B cell (primary cell): ENCODE data around the gene PNRC2. TPM values are rescaled to one million over a fixed set of nuclear protein-coding genes. Genes with fewer than 3 reads are reported as not detected.
A peak's percentile ranks its signal among the peaks of the same experiment; 100 is the strongest.

Source experiments
- ATAC-seq: fragments of 200-7000 bp; cut with Tn5 transposase; one replicate; pipeline ENCODE4 v1.10.0; 2021; ENCODE audit warnings: low read depth, mild to moderate bottlenecking, moderate number of reproducible peaks, moderate library complexity
- CTCF ChIA-PET: fragments of 350-600 bp; sonication (Branson Sonifier 250); formaldehyde crosslinking; loops from one replicate; lab custom pipeline; 2021; ENCODE audit warnings: antibody characterized with exemption, inconsistent platforms; lab: Charles Lee
- POLR2A ChIA-PET: fragments of 350-600 bp; sonication (Branson Sonifier 250); formaldehyde crosslinking; loops from one replicate; lab custom pipeline; 2021; ENCODE audit warnings: antibody characterized with exemption; lab: Charles Lee
- DNase-seq: peaks from one replicate; pipeline ENCODE4 v3.0.0; 2013
- H2AFZ ChIP-seq: 2 replicates; pipeline ENCODE4 v1.6.1; 2012; ENCODE audit warnings: mild to moderate bottlenecking, low read depth, low read length; ENCODE audit not compliant: insufficient read depth, poor library complexity, severe bottlenecking
- H3K27ac ChIP-seq, 2 donors: 1 replicate in 1 of 2; 2 replicates in 1 of 2; pipeline ENCODE4 v1.5.1; 2012 to 2013; ENCODE audit warnings: low read length in 2 of 2, mild to moderate bottlenecking in 2 of 2, moderate library complexity in 1 of 2
- H3K27me3 ChIP-seq, 4 experiments: fragments of 200-600 bp in 1 of 4; sonication (generic) in 1 of 4; replicated peaks in 1 of 4; 1 replicate in 2 of 4; 2 replicates in 2 of 4; pipeline versions ENCODE4 v1.6.1 to v1.7.0; 2013 to 2016; ENCODE audit warnings: low read length in 3 of 4, mild to moderate bottlenecking in 2 of 4, mixed read lengths in 1 of 4, moderate library complexity in 1 of 4; ENCODE audit not compliant: insufficient read depth in 4 of 4, control insufficient read depth in 3 of 4; ENCODE audit errors: control extremely low read depth in 1 of 4
- H3K36me3 ChIP-seq, 2 experiments: replicated peaks in 1 of 2; 1 replicate in 1 of 2; 2 replicates in 1 of 2; pipeline versions ENCODE4 v1.6.1 to v1.7.1; 2013; ENCODE audit warnings: low read length in 1 of 2; ENCODE audit not compliant: insufficient read depth in 2 of 2, control insufficient read depth in 1 of 2; ENCODE audit errors: control extremely low read depth in 1 of 2, extremely low read depth in 1 of 2
- H3K4me1 ChIP-seq, 2 donors: fragments of 200-600 bp in 1 of 2; sonication (generic) in 1 of 2; 1 replicate in 1 of 2; 2 replicates in 1 of 2; pipeline versions ENCODE4 v1.5.1 to v1.6.1; 2013 to 2017; ENCODE audit warnings: low read length in 2 of 2; ENCODE audit not compliant: control insufficient read depth in 2 of 2, insufficient read depth in 2 of 2
- H3K4me2 ChIP-seq: replicated peaks from 2 replicates; pipeline ENCODE3; 2012; ENCODE audit warnings: mild to moderate bottlenecking, low read depth, low read length; ENCODE audit not compliant: poor library complexity, severe bottlenecking
- H3K4me3 ChIP-seq, 5 experiments: fragments of 200-600 bp in 1 of 5; sonication (generic) in 1 of 5; 1 replicate in 3 of 5; 2 replicates in 2 of 5; pipeline versions ENCODE4 v1.5.1 to v1.7.0; 2011 to 2016; ENCODE audit warnings: low read length in 4 of 5, mild to moderate bottlenecking in 4 of 5, low read depth in 2 of 5, control low read depth in 1 of 5, moderate library complexity in 1 of 5; ENCODE audit not compliant: insufficient read depth in 1 of 5; ENCODE audit errors: control extremely low read depth in 1 of 5, extremely low read depth in 1 of 5
- H3K79me2 ChIP-seq: fragments of 200-600 bp; sonication (generic); one replicate; pipeline ENCODE4 v1.6.0; 2016; ENCODE audit warnings: low read length; ENCODE audit not compliant: control insufficient read depth, insufficient read depth
- H3K9ac ChIP-seq: fragments of 200-600 bp; sonication (generic); 2 replicates; pipeline ENCODE4 v1.6.1; 2017; ENCODE audit warnings: mild to moderate bottlenecking, low read length, moderate library complexity
- H3K9me3 ChIP-seq, 3 donors: one replicate each; pipeline versions ENCODE4 v1.6.1 to v1.7.1; 2013; ENCODE audit warnings: low read length in 2 of 3; ENCODE audit not compliant: control insufficient read depth in 2 of 3, insufficient read depth in 1 of 3; ENCODE audit errors: control extremely low read depth in 1 of 3
- H4K20me1 ChIP-seq: 2 replicates; pipeline ENCODE4 v1.6.0; 2012; ENCODE audit warnings: mild to moderate bottlenecking, low read length; ENCODE audit not compliant: insufficient read depth, control insufficient read depth, poor library complexity, severe bottlenecking
- H3K27ac Mint-ChIP-seq: one replicate; pipeline ENCODE4 v1.8.0; 2021; ENCODE audit warnings: mixed read lengths
- H3K27me3 Mint-ChIP-seq: one replicate; pipeline ENCODE4 v1.8.0; 2021; ENCODE audit warnings: mixed read lengths
- H3K4me1 Mint-ChIP-seq: one replicate; pipeline ENCODE4 v1.8.0; 2021; ENCODE audit warnings: mixed read lengths
- H3K4me3 Mint-ChIP-seq: one replicate; pipeline ENCODE4 v1.8.0; 2021; ENCODE audit warnings: mixed read lengths
- H3K9me3 Mint-ChIP-seq: one replicate; pipeline ENCODE4 v1.8.0; 2022; ENCODE audit warnings: mixed read lengths; ENCODE audit not compliant: insufficient read depth
- CTCF ChIP-seq: fragments of 200-600 bp; IDR thresholded peaks from one replicate; pipeline ENCODE4 v1.8.0; 2022; ENCODE audit warnings: antibody characterized with exemption, mild to moderate bottlenecking
- EZH2 ChIP-seq: IDR thresholded peaks from 2 replicates; pipeline ENCODE4 v1.6.1; 2012; ENCODE audit warnings: borderline replicate concordance, low read depth, mild to moderate bottlenecking, moderate library complexity, low read length; ENCODE audit not compliant: insufficient read depth, poor library complexity, severe bottlenecking
- WGBS: methylation state at CpG from one replicate; pipeline ENCODE4 v1.1.5; 2013; ENCODE audit warnings: missing lambda C conversion rate; ENCODE audit not compliant: insufficient coverage; 5-methylcytosine and 5-hydroxymethylcytosine counted together
- intact Hi-C: fragments of 100-400 bp; cut with micrococcal nuclease; formaldehyde crosslinking; loops from one replicate; pipeline ENCODE4 v1.10.0; 2022
- polyA plus RNA-seq: library from polyadenylated mRNA; depleted of rRNA; stranded (reverse); fragments of >200 nt; gene quantifications from 2 replicates; pipeline ENCODE4 v1.2.3, GENCODE V29; 2012
- total RNA-seq, 2 donors: library from RNA; stranded (reverse); fragments of 120-200 nt in 1 of 2; gene quantifications; 1 replicate in 1 of 2; 2 replicates in 1 of 2; pipeline versions ENCODE4 v1.2.3 to v1.2.4, GENCODE V29; 2013 to 2022

The PNRC2 gene
- total and polyA plus RNA-seq, 2 donors (not counting 1 experiment from before 2014, with no cell fraction given), result 89.8 to 174 TPM

- Histone ChIP-seq H3K36me3 (peaks cover 13 to 77% of the 10 kb centered on the region in 2 experiments), H3K9me3 (no peaks in the 10 kb centered on the region), H3K27me3 (no peaks in the 10 kb centered on the region), H3K27ac (peak overlapping the region; percentile 1 to 58), H3K4me3 (no peak overlapping the region), H3K4me2 (no peak overlapping the region), H3K79me2 (peaks cover 20% of the 10 kb centered on the region), H3K4me1 (peaks cover 21 to 25% of the 10 kb centered on the region in 2 donors), H3K9ac (no peak overlapping the region), H4K20me1 (peaks cover 8% of the 10 kb centered on the region), H2AFZ (no peak overlapping the region)
- intact Hi-C loops, result no loop called here
- ATAC-seq (no peak), DNase-seq (no peak)
- no CpG with 5 or more reads among the region's 5 CpGs for WGBS
- H3K4me3 Mint-ChIP-seq, result peak overlapping the region; percentile 0
- POLR2A ChIA-PET, result interaction anchor here (0.6 kb wide), 1 partner anchor 9 kb away, joined by 5 read pairs; no protein-coding TSS in a partner anchor
- H3K4me1 Mint-ChIP-seq, result peaks cover 45% of the 10 kb centered on the region
- peak overlapping the region; percentile 75 for H3K27ac Mint-ChIP-seq
- TF ChIP-seq CTCF, result no peak
- no peak for TF ChIP-seq EZH2
- no peaks in the 10 kb centered on the region for H3K9me3 Mint-ChIP-seq
- CTCF ChIA-PET, result interaction anchor here (0.9 to 1.5 kb wide), 4 partner anchors 96 to 724 kb away, joined by 3 to 5 read pairs (median 4); partner anchors contain the start of gene FUCA1
- H3K27me3 Mint-ChIP-seq, result no peaks in the 10 kb centered on the region
Observed at GRCh38 chr1:23964790-23965740, 5.4 kb downstream of the PNRC2 start.
